Activated T-cell treated with anti-CD3 and anti-CD28 coated beads for 4 hours (primary cell): Measurements from ENCODE around the gene RXRA.

Experiments used
- DNase-seq: peaks from one replicate; pipeline ENCODE4 v3.0.0-alpha.2; 2020

The RXRA gene

DNA sequence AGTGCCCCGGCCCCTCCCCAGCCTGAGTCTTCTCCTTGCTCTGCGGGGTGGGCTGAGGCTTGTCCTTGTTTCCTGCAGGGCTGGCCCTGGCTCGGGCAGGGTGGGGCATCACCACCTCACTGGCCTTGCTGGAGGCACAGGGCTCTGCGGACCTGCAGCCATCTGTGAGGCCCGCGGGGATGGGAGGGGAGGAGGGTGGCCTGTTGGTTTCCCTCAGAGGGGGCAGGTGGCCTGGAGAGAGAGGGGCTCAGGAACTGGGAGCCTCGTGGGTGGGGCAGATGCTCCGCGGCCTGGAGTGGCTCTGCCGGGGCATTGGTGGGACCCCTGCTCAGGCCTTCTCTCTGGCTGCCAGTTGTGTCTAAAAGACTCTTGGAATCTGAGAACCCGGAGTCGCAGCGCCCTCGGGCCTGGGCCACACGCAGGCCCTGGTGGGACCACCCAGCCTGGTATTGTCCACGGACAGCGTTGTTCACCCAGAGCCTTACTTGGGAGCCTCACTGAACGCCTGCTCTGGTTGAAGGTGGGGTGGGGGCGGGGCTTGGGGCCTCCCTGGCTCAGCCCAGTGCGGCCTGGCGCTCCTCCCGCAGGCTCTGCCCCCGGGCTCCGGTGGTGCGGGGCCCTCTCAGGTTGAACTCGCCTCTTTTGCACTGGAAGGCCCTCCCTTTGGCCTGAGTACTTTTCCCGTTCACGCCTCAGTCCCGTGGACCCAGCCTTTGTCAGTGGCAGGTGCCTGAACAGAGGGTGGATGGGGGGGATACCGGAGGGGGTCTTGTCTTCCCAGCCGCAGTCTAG is 111.3 kb downstream of the RXRA start:
- no peak for DNase-seq

DNA sequence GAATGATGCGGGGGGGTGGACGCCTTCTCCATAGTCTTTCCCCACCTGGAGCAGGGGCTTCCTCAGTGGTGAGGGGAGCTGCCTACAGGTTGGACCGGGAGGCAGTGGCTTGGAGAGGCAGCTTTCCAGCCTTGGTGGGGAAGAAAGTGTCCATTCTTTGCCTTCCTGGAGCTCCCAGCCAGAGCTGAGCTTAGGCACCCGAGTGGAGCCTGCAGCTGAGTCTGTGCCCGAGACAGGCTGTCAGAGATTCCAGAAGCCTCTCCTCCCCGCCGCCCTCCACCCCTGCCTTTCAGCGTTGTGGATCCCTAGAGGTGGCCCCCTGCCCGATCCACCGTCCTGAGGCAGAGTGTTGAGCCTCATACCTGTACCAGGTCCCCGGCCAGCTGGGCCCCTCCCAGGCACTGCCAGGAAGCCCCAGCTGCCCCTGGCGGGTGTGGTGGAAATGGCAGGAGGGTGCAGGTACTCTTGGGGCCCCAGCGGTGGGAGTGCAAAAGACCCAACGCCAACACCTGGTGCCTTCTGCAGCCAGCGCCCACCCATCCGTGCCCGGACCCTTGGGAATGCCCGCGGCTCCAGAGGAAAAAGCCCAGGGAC is 112.0 kb downstream of the RXRA start:
- DNase-seq, result no peak

DNA sequence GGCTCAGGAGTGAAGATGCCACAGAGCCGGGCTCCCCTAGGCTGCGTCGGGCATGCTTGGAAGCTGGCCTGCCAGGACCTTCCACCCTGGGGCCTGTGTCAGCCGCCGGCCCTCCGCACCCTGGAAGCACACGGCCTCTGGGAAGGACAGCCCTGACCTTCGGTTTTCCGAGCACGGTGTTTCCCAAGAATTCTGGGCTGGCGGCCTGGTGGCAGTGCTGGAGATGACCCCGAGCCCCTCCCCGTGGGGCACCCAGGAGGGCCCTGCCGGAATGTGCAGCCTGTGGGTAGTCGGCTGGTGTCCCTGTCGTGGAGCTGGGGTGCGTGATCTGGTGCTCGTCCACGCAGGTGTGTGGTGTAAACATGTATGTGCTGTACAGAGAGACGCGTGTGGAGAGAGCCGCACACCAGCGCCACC is 113.1 kb downstream of the RXRA start:
- DNase-seq, result no peak

DNA sequence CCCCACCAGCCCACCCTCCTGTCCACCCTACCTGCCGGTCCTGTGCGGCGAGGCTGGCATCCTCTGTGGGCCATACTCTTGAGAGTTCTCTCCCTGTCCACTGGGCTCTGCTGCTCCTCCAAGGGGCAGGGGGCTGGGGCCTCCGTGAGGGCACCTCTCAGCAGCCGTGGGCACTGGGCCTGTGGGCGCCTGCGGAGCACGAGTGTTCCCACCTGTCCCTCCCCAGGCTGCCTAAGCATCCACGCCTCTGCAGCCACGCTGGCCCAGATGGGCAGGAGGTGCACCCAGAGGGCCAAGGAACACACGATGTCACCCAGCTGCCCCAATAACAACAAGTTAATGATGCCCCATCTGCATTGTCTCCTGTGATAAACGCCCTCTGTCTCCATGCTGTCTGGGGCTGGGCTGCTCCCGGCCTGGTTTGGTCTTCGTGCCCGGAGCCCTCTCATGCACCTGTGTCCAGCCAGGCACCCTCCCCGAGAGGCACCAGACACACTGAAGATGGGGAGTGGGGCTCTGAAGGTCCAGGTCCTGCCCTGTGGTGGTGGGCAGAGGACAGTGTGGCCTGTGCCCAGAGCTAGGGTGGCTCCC is 114.5 kb downstream of the RXRA start:
- DNase-seq, result no peak

DNA sequence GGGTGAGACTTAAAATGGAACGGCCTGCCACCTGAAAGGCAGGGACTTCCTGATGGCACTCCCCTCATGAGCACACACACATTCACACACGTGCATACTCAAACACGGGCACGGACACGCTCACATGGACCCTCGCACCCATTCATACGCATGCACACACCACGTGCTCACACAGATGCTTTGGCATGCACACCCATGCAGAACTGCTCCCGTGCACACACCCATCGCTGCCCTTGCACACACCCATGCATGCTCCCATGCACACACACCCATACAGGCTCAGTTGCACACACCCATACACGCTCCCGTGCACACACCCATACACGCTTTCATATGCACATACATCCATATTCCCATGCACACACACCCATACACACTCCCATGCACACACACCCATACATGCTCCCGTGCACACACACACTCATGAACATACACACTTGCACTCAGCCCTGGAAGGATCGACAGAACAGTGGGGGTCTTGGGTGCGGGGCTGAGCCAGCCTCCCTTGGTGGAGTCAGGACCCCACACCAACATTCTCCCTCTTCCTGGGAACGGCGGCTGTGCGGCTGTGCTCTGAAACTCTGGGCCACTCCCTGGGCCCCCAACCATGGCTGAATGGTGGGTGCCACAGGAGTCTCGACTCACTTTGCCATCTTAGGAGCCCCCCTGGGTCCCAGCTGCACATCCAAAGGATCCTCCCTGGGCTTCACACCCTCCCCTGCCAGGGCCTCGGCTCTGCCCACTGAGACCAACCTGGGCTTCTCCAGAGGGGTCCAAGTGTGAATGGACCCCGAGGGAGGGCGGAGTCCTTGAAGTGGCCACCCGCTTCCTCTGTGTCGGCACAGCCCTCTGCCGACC is 115.2 kb downstream of the RXRA start:
- no peak for DNase-seq

DNA sequence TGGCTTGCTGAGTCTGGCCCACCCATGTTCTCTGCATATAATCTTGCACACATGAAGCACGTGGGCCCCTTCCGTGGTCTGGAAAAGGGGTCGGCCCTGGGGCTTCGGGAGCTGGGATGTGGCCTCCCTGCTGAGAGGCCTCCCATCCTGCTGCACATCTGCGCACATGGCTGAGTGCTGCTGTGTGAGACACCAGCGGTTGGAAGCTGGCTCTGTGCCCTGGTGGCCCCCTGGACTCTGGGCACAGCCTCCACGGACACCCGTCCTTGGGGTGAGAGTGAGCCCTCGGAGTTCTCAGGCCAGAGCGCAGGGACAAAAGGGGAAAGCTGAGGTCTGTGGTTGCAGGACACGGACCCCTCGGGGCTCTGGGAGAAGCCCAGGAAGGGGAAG is 115.8 kb downstream of the RXRA start:
- DNase-seq, result no peak

DNA sequence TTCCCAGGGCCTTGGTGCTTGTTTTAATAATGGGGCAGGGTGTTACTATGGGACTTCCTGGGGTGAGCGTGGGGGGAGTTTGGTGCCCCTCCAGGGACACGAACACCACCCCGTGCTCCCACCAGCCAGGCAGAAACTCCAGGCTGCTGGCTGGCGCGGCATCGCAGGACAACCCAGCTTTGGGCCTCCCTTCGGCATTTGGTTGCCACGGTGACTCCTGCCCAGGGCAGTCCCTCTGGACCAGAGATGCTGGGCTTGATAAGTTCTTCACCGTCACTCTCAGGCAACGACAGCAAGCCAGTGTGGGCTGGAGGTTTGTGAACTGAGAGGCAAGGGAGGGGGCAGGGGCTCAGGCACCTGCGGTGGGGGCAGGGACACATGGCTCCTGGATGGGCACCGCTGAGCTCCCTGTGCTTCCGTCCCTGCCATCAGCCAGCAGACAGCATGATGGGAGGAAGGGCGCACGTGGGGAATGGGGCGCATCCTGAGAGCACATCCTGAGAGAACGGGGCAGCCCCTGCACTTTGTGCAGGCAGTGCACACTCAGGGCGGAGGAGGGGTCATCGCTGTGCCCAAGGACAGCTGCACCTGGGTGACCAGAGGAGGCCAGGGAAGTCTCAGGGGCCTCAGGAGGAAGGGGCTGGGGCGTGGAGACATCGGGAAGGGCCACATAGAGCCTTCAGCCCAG is 116.4 kb downstream of the RXRA start:
- no peak for DNase-seq

DNA sequence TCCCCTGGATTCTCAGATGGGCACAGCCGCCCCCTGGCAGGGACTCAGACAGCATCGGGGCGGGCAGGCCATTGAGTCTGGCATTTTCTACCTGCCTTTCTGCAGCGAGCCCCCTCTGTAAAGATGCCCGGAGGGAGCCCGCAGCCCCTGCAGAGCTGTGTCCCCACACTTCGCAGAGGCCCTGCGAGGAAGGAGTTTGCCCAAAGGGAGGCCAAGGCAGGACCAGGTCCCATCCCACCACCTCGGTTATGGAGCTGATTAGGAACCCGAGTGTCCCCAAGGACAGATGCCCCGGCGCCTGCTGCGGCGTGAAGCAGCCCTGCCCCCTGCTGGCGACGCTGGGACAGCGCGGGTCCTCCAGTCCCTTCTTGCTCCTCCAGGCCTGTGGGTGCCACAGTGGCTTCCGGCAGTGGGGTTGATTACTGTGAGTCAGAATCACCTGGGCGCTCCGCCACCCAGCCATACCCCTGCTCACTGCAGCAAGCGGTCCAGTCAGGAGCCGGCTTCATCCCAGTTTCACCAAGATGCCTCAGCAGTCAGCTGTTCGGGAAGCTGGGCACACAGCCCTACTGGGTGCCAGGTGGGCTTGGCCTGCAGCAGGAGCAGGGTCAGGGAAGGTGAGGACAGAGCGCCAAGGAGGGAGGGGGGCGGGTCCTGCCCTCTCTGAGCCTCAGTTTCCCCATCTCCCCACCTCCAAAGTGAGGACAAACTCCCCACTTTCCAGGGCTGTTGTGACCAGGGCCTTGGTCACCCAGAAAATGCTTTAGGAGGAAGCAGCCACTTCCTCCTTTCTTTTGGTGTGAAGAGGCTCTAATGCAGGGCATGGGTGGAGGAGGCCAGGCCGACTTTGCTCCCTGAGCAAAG is 117.2 kb downstream of the RXRA start:
- DNase-seq, result peak; percentile 77

DNA sequence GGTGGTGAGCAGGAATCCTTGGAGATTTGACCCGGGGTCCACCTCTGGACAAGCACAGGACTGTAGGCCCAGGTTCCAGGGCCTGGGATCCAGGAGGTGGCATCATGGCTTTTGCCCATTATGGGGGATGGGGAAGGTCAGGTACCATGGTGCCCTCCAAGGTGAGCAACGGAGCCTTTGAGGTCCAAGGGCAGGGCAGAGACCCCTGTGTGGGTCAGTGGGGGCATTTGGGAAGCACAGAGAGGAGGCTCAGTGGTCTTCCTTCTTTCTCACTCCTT is 117.7 kb downstream of the RXRA start:
- no peak for DNase-seq

DNA sequence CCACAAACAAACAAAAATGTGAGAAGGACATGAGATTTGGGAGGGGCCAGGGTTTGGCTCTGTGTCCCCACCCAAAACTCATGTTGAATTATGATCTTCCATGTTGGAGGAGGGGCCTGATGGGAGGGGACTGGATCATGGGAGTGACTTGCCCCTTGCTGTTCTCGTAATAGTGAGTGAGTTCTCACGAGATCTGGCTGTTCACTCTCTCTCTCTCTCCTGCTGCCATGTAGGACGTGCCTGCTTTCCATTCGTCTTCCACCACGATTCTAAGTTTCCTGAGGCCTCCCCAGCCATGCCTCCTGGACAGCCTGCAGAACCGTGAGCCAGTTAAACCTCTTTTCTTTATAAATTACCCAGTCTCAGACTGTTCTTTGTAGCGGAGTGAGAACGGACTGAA is 118.7 kb downstream of the RXRA start:
- DNase-seq, result no peak

DNA sequence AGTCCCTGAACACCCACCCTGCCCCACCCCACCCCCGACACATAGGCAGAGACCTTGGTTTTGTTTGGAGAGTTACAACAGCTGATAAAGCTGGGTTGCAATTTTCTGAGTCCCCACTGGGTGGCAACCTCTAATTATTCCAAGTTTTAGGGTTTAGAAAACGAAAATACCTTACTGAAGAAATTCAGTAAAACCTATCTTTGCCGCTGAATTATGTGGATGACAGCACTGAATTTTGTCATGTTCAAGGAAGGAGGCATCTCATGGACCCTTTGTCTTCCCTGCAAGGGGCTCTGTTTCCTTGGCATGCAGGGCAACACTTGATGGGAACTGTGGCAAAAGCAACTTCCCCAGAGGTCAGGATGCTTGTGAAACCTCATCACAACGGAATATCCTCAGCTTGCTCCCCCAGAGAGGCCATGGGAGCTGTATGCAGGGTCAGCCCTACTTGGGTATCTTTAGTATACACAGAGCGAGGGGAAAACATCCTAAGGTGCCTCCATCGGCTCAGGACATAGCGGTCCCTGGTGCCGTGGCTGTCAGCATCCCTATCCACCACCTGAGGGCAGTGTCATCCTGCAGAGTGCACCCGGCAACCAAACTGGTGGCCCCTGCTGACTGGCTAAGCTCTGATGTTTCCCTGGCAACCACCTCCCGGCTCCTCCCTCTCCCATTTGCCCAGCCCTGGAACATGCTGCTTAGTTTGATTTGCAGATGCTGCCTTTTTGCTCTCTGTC is 123.1 kb downstream of the RXRA start:
- DNase-seq, result peak; percentile 79

DNA sequence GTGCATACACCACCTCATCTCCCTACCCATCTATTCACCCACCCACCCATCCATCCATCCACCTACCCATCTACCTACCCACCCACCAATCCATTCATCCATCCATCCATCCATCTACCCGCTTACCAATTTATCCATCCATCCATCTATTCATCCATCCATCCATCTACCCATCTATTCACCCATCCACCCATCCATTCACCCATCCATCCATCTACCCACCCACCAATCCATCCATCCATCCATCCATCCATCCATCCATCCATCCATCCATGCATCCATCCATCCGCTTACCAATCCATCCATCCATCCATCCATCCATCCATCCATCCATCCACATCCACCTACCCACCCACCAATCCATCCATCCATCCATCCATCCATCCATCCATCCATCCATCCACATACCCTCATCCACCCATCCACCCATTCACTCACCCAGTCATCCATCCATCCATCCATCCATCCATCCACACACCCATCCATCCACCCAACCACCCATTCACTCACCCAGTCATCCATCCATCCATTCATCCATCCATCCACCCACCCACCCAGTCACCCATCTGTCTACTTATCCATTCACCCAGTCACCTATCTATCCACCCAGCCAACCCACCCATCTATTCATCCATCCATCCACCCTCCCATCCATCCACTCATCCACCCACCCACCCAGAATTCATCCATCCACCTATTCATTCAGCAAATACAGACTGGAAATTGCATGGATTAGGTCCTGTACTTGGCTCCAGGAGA is 125.6 kb downstream of the RXRA start:
- DNase-seq, result no peak

DNA sequence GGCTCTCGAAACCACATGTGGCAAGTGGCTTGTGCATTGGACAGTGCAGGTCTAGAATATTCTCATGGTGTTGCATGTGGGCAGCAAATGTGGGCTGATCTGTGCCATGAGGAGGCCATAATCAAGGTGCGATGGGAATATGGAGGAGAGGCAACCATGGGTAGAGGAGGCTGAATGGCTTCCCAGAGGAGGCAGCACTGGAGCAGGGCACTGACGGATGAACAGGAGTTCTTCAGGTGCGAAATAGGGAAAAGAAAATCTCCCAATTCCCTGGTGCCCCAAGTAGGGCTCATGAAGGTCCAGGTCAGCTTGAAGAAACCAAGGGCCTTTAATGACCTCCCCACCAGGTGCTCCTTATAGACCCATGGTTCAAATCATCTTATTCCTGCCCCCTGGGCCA is 126.5 kb downstream of the RXRA start:
- DNase-seq, result no peak

DNA sequence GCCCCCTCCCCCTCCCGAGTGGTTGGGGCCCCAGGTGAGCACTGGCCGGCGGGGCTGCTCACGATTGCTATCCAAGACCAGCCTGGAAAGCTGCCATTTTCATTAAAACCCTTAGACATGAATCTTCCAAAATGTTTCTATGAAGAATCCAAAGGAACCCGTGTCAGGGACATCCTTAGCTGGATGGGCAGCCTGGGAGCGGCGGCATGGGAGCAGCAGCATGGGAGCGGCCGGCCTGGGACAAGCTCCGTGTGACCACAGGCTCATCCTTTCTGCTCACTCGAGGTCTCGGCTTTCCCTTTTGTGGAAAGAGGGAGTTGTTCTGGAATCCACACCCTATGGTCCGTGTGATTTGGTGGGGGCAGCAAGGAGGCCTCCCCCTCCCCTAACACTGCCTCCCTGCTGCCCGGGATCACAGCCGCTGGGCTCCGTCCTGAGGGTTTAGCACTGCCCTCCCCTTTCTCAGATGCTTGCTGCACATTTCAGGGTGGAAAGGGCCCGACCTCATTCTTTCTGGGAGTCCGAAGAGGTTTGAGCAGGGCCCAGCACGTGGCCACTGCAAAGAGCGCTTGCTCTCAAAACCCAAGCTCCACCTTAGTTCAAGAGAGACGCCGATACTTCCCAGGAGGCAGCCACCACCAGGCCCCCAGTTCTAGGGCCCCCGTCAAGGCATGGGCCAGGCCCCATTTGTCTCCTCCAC is 127.7 kb downstream of the RXRA start:
- DNase-seq, result no peak

DNA sequence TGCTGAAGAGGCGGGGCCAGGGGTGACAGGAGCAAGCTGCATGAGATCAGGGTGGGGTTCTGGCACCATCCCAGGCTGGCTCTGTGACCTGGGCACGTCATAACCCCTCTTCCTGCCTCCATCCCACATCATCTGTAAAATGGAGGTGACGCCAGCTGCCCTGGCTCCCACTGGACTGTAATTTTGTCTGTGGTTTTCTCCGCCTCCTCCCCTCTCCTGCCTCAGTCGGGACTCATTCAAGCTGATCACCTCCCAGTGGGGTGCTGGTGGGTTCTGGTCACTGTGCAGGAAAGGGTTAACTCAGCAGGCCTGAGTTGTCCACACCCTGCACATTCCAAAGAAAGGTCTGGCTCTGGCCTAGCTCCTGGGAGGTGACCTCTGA is 128.2 kb downstream of the RXRA start:
- DNase-seq, result no peak

DNA sequence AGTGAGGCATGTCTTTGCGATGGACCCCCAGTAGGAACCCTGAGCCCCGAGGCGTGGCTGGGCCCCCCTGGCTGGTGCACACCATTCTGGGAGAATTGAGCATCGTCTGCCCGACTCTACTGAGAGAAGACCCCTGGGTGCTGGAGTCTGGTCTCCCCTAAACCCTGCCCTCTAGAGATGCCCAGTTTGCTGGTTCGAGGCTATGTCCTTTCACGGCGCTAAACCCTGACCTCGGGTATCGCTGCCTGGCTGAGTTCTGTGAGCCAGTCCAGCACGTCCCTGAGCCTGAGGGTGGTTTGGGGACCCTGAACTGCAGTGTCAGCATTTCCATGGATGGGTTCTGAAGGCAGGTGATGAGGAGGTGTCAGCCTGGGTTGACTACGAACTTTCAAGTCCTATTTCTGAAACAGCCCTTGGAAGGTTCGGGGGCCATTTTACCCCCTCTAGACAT is 128.8 kb downstream of the RXRA start:
- DNase-seq, result no peak

DNA sequence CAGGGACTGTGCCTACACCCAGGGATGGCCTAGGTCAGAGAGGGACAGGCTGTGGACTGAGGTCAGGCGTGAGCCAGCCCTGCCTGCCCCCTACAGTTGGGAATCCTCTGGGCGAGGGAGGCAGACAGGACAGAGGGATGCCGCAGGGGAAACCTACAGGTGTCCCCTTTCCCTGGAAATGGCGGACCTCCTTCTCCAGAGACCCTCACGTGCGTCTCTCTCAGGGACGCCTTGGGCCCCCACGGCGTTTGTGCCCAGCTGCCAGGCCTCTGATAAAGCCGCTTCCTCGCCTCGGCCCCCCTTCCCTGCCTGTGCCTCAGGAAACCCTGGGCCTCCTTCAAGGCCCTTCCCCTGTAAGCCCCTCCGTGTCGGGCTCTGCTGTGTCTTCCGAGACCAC is 129.3 kb downstream of the RXRA start:
- no peak for DNase-seq

DNA sequence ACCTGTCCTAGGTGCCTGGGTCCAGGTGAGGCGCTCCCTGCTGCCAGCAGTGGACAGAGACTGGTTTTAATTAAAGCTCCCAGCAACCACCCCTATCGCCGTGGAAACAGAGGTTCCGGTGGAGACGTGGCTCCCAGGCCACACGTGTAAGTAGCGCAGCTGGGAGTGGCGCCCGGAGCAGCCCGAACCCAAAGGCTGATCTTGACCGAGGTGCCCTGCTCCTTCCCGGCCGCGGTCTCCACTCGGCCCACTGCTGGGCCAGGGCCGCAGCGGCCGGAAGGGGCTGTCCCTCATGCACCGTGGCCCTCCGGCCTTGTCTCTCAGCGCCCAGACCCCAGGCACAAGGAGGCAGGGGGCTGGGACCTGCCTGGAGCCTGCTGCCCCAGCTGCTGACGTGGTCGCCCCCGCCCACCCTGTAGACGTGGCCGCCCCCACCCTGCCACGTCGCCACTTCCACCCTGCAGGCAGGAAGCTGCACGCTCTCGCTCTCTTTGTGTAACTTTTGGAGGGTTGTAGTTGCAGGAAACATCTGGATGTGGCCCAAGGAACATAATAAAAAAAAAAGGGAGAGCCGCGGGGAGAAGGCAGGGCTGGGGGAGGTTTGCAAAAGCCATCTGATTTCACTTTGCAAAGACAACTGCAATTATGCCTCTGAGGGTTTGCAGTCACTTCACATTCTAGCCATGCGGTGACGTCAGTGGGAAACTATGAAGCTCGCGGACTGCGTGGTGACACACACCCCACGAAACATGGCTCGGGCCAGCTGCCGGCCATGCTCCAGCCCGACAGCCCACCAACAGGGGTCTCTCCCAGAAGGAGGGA is 129.9 kb downstream of the RXRA start:
- peak; percentile 79 for DNase-seq

DNA sequence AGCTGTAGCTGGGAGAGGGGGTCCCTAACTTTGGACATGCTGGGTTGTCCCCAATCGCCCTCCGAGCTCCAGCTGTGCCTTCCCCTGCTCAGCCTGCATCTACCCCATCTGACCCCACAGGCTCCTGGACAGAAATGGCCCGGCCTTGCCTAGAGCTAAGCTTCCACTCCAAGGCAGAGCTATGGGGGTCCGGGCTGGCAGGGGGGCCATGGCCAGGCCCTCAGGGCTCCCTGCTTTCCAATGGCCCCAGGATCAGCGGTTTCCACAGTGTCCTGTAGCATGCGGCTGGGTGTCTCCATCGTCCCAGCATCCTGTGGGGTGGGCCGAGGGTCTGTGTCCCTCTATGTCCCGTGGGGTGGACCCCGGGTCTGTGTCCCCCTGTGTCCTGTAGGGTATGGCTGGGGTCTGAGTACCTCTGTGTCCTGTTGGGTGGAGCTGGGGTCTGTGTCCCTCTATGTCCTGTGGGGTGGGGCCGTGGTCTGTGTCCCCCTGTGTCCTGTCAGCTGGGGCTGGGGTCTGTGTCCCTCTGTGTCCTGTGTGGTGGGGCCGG is 130.6 kb downstream of the RXRA start:
- no peak for DNase-seq
